HCT116 (cell line): ENCODE measurements around the gene SAMD4A. TPM values are rescaled to one million over a fixed set of nuclear protein-coding genes. Genes with fewer than 3 reads are reported as not detected.
A peak's percentile ranks its signal among the peaks of the same experiment; 100 is the strongest.

ENCODE experiments used
- ATAC-seq: fragments of 200-7000 bp; cut with Tn5 transposase; 2 replicates; pipeline ENCODE4 v1.9.1; 2020; ENCODE audit warnings: mild to moderate bottlenecking, moderate library complexity
- BruUV-seq: library from RNA; stranded (reverse); fragments of 400-500 nt; replicated peaks from 2 replicates; lab custom pipeline; 2021; lab: Mats Ljungman, UMichigan
- CTCF ChIA-PET: fragments of 300-600 bp; sonication (Branson Sonifier 250); formaldehyde crosslinking; loops from one replicate; lab custom pipeline; 2021; ENCODE audit warnings: antibody characterized with exemption; lab: Charles Lee
- POLR2A ChIA-PET: fragments of 300-600, 350-600 bp; sonication (Branson Sonifier 250); formaldehyde crosslinking; loops from one replicate; lab custom pipeline; 2021; ENCODE audit warnings: antibody characterized with exemption; lab: Charles Lee
- RAD21 ChIA-PET, 2 experiments: fragments of 300-600 bp; sonication (Branson Sonifier 250); formaldehyde crosslinking; loops; one replicate each; lab custom pipeline; 2023; ENCODE audit warnings: low total read pairs in 2 of 2; ENCODE audit not compliant: uncharacterized antibody in 2 of 2, unreplicated experiment in 2 of 2, low non-redundant PET in 1 of 2; lab: Charles Lee
- DNase-seq: peaks from one replicate; pipeline ENCODE4 v3.0.0-alpha.2; 2010; ENCODE audit warnings: low read depth, low spot score
- H2AFZ ChIP-seq: fragments of 200-600 bp; shearing (Covaris generic), sonication (generic); 2 replicates; pipeline ENCODE4 v1.6.1; 2017; ENCODE audit warnings: low read depth, mixed run types, mixed read lengths, antibody characterized with exemption, low read length; ENCODE audit not compliant: poor library complexity, severe bottlenecking
- H3K27ac ChIP-seq: 2 replicates; pipeline ENCODE4 v1.5.1; 2012; ENCODE audit warnings: low read depth, low read length
- H3K27me3 ChIP-seq: fragments of 200-600 bp; sonication (generic); 2 replicates; pipeline ENCODE4 v1.6.1; 2016; ENCODE audit warnings: mixed run types, low read length, mixed read lengths; ENCODE audit not compliant: insufficient read depth
- H3K36me3 ChIP-seq, 2 experiments: fragments of 200-500 bp in 1 of 2; fragments of 200-600 bp in 1 of 2; sonication (Bioruptor generic) in 1 of 2; sonication (generic) in 1 of 2; 2 replicates each; pipeline versions ENCODE4 v1.5.1 to v1.6.1; 2014 to 2016; ENCODE audit warnings: low read length in 2 of 2, inconsistent platforms in 1 of 2, mixed read lengths in 1 of 2, mixed run types in 1 of 2; ENCODE audit not compliant: insufficient read depth in 2 of 2, control insufficient read depth in 1 of 2
- H3K4me1 ChIP-seq, 2 experiments: fragments of 200-600 bp in 1 of 2; sonication (generic) in 1 of 2; 2 replicates each; pipeline versions ENCODE4 v1.5.1 to v1.6.1; 2012 to 2017; ENCODE audit warnings: low read length in 2 of 2, inconsistent platforms in 1 of 2, mild to moderate bottlenecking in 1 of 2, mixed read lengths in 1 of 2, mixed run types in 1 of 2, moderate library complexity in 1 of 2; ENCODE audit not compliant: insufficient read depth in 2 of 2, control insufficient read depth in 1 of 2
- H3K4me2 ChIP-seq: fragments of 200-600 bp; sonication (generic); 2 replicates; pipeline ENCODE4 v1.6.1; 2017; ENCODE audit warnings: mixed run types, low read length, mixed read lengths
- H3K4me3 ChIP-seq, 2 experiments: fragments of 200-600 bp in 1 of 2; sonication (generic) in 1 of 2; replicated peaks in 1 of 2; 2 replicates each; pipeline ENCODE4 v1.5.1; 2011 to 2016; ENCODE audit warnings: low read length in 2 of 2, control low read depth in 1 of 2, low read depth in 1 of 2, mild to moderate bottlenecking in 1 of 2, mixed read lengths in 1 of 2, mixed run types in 1 of 2
- H3K79me2 ChIP-seq: fragments of 200-600 bp; sonication (generic); 2 replicates; pipeline ENCODE4 v1.6.1; 2017; ENCODE audit warnings: mild to moderate bottlenecking, mixed run types, low read length, moderate library complexity, mixed read lengths; ENCODE audit not compliant: insufficient read depth
- H3K9ac ChIP-seq: fragments of 200-600 bp; sonication (generic); 2 replicates; pipeline ENCODE4 v1.6.1; 2016; ENCODE audit warnings: low read length, mixed read lengths
- H3K9me2 ChIP-seq: fragments of 200-600 bp; sonication (generic), shearing (Covaris generic); 2 replicates; pipeline ENCODE4 v1.6.1; 2017; ENCODE audit warnings: mixed run types, mild to moderate bottlenecking, moderate library complexity; ENCODE audit not compliant: insufficient read depth
- H3K9me3 ChIP-seq, 2 experiments: fragments of 200-500 bp in 1 of 2; fragments of 200-600 bp in 1 of 2; sonication (Bioruptor generic) in 1 of 2; sonication (generic) in 1 of 2; 2 replicates each; pipeline ENCODE4 v1.6.1; 2014 to 2017; ENCODE audit warnings: low read length in 2 of 2, mixed read lengths in 2 of 2, inconsistent platforms in 1 of 2, low read depth in 1 of 2, mild to moderate bottlenecking in 1 of 2, mixed run types in 1 of 2, moderate library complexity in 1 of 2; ENCODE audit not compliant: control insufficient read depth in 1 of 2, insufficient read depth in 1 of 2
- H4K20me1 ChIP-seq: fragments of 200-600 bp; sonication (generic), shearing (Covaris generic); 2 replicates; pipeline ENCODE4 v1.6.1; 2017; ENCODE audit warnings: mixed run types, mild to moderate bottlenecking, moderate library complexity; ENCODE audit not compliant: insufficient read depth
- ATF3 ChIP-seq: IDR thresholded peaks from 2 replicates; pipeline ENCODE4 v1.6.1; 2012
- CBX3 ChIP-seq: IDR thresholded peaks from 2 replicates; pipeline ENCODE4 v1.6.1; 2012; ENCODE audit warnings: low read depth
- EGR1 ChIP-seq: IDR thresholded peaks from 2 replicates; pipeline ENCODE4 v1.6.1; 2012; ENCODE audit warnings: low read depth
- EZH2 ChIP-seq: fragments of 200-600 bp; sonication (generic); IDR thresholded peaks from 2 replicates; pipeline ENCODE4 v1.6.1; 2017; ENCODE audit warnings: antibody characterized with exemption, mixed run types
- EZH2phosphoT487 ChIP-seq: fragments of 200-600 bp; IDR thresholded peaks from 2 replicates; pipeline ENCODE4 v1.6.1; 2018; ENCODE audit warnings: antibody characterized with exemption, borderline replicate concordance
- SIN3A ChIP-seq: IDR thresholded peaks from 2 replicates; pipeline ENCODE4 v1.6.1; 2012; ENCODE audit warnings: low read depth
- TCF7L2 ChIP-seq: IDR thresholded peaks from 2 replicates; pipeline ENCODE4 v1.7.0; 2011; ENCODE audit warnings: borderline replicate concordance, inconsistent platforms; ENCODE audit not compliant: insufficient read depth, insufficient read length; ENCODE audit errors: extremely low read depth
- ZFX ChIP-seq: fragments of 450-650 bp; IDR thresholded peaks from 2 replicates; pipeline ENCODE4 v1.6.1; 2017
- intact Hi-C: fragments of 100-400 bp; cut with micrococcal nuclease; formaldehyde crosslinking; loops from 2 replicates; pipeline ENCODE4 v1.10.0; 2022
- total RNA-seq: library from RNA; stranded (reverse); gene quantifications from one replicate; pipeline ENCODE4 v1.2.1, GENCODE V29; 2021; ENCODE audit not compliant: unreplicated experiment
- TF ChIP-seq, protein P1 (sequence below): IDR thresholded peaks from 2 replicates; pipeline ENCODE4 v1.6.1; 2011; ENCODE audit warnings: mild to moderate bottlenecking, low read length, moderate library complexity; ENCODE audit not compliant: insufficient replicate concordance; ENCODE audit errors: extremely low read depth

The SAMD4A gene
- total RNA-seq, 1 experiment from 2014 or later, result 9.0 TPM

DNA sequence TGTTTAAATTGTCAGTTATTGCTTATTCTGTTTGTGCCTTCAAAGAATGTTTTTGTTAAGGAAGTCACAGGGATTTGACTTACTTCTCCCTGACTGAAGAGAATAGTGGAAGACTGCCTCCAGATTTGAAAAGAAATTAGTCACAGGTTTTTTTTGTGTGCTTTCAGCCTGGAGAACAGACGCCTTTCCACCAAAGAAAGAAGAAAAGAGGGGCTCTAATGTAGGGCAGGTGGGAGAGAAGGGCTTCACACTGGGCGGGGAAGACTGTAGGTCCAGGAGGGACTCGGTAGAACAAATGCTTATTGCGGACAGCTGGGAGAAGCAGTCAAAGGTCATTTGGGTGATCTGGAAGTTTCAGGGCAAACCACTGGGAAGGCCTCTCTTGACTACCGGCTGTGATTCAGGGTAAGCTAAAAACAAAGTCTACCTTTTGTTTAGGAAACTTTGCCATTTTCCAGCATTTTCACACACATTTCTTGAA lies 76.8 kb downstream of the SAMD4A start:
- H3K9me3 ChIP-seq, result no peaks in the 10 kb centered on the region
- no peaks in the 10 kb centered on the region for H3K79me2 ChIP-seq
- no peaks in the 10 kb centered on the region for H4K20me1 ChIP-seq
- H3K4me3 ChIP-seq, result peak overlapping the region in 1 of 2 experiments; percentile 9; a peak in 1 of 4 replicates
- H3K9me2 ChIP-seq, result no peaks in the 10 kb centered on the region
- ATAC-seq, result 0 out of 2 replicates have a peak, but pooled peaks have one; percentile 7
- no peak overlapping the region for H3K9ac ChIP-seq
- peaks cover 15 to 23% of the 10 kb centered on the region in 2 experiments for H3K4me1 ChIP-seq
- H3K36me3 ChIP-seq, result no peaks in the 10 kb centered on the region
- no TSS peak for BruUV-seq
- TF ChIP-seq ATF3 (no peak), TCF7L2 (no peak), SIN3A (no peak), EZH2 (no peak), CBX3 (no peak), ZFX (no peak), EZH2phosphoT487 (no peak), EGR1 (no peak)
- TF ChIP-seq, protein P1, sequence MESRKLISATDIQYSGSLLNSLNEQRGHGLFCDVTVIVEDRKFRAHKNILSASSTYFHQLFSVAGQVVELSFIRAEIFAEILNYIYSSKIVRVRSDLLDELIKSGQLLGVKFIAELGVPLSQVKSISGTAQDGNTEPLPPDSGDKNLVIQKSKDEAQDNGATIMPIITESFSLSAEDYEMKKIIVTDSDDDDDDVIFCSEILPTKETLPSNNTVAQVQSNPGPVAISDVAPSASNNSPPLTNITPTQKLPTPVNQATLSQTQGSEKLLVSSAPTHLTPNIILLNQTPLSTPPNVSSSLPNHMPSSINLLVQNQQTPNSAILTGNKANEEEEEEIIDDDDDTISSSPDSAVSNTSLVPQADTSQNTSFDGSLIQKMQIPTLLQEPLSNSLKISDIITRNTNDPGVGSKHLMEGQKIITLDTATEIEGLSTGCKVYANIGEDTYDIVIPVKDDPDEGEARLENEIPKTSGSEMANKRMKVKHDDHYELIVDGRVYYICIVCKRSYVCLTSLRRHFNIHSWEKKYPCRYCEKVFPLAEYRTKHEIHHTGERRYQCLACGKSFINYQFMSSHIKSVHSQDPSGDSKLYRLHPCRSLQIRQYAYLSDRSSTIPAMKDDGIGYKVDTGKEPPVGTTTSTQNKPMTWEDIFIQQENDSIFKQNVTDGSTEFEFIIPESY, result no peak
- H3K27ac ChIP-seq, result peak overlapping the region; percentile 40; the same call in 1 of the 2 replicates
- H2AFZ ChIP-seq, result no peak overlapping the region
- ChIA-PET POLR2A (interaction anchor here (1.4 kb wide), 1 partner anchor 9 kb away, joined by 3 read pairs; no protein-coding TSS in a partner anchor), RAD21 (no interaction called here), CTCF (interaction anchor here (1.0 kb wide), 1 partner anchor 79 kb away, joined by 7 read pairs; no protein-coding TSS in a partner anchor)
- peak overlapping the region; percentile 52 for H3K4me2 ChIP-seq
- intact Hi-C loops, result no loop called here
- H3K27me3 ChIP-seq, result no peaks in the 10 kb centered on the region
- DNase-seq, result no peak
